HCT116 (cell line): ENCODE results near the gene CHID1. TPM values are rescaled to one million over a fixed set of nuclear protein-coding genes. Genes with fewer than 3 reads are reported as not detected.

Source experiments
- ATAC-seq: fragments of 200-7000 bp; cut with Tn5 transposase; 2 replicates; pipeline ENCODE4 v1.9.1; 2020; ENCODE audit warnings: mild to moderate bottlenecking, moderate library complexity
- BruUV-seq: library from RNA; stranded (reverse); fragments of 400-500 nt; replicated peaks from 2 replicates; lab custom pipeline; 2021; lab: Mats Ljungman, UMichigan
- CTCF ChIA-PET: fragments of 300-600 bp; sonication (Branson Sonifier 250); formaldehyde crosslinking; loops from one replicate; lab custom pipeline; 2021; ENCODE audit warnings: antibody characterized with exemption; lab: Charles Lee
- POLR2A ChIA-PET: fragments of 300-600, 350-600 bp; sonication (Branson Sonifier 250); formaldehyde crosslinking; loops from one replicate; lab custom pipeline; 2021; ENCODE audit warnings: antibody characterized with exemption; lab: Charles Lee
- RAD21 ChIA-PET, 2 experiments: fragments of 300-600 bp; sonication (Branson Sonifier 250); formaldehyde crosslinking; loops; one replicate each; lab custom pipeline; 2023; ENCODE audit warnings: low total read pairs in 2 of 2; ENCODE audit not compliant: uncharacterized antibody in 2 of 2, unreplicated experiment in 2 of 2, low non-redundant PET in 1 of 2; lab: Charles Lee
- DNase-seq: peaks from one replicate; pipeline ENCODE4 v3.0.0-alpha.2; 2010; ENCODE audit warnings: low read depth, low spot score
- H2AFZ ChIP-seq: fragments of 200-600 bp; shearing (Covaris generic), sonication (generic); 2 replicates; pipeline ENCODE4 v1.6.1; 2017; ENCODE audit warnings: low read depth, mixed run types, mixed read lengths, antibody characterized with exemption, low read length; ENCODE audit not compliant: poor library complexity, severe bottlenecking
- H3K27ac ChIP-seq: 2 replicates; pipeline ENCODE4 v1.5.1; 2012; ENCODE audit warnings: low read depth, low read length
- H3K27me3 ChIP-seq: fragments of 200-600 bp; sonication (generic); 2 replicates; pipeline ENCODE4 v1.6.1; 2016; ENCODE audit warnings: mixed run types, low read length, mixed read lengths; ENCODE audit not compliant: insufficient read depth
- H3K36me3 ChIP-seq, 2 experiments: fragments of 200-500 bp in 1 of 2; fragments of 200-600 bp in 1 of 2; sonication (Bioruptor generic) in 1 of 2; sonication (generic) in 1 of 2; 2 replicates each; pipeline versions ENCODE4 v1.5.1 to v1.6.1; 2014 to 2016; ENCODE audit warnings: low read length in 2 of 2, inconsistent platforms in 1 of 2, mixed read lengths in 1 of 2, mixed run types in 1 of 2; ENCODE audit not compliant: insufficient read depth in 2 of 2, control insufficient read depth in 1 of 2
- H3K4me1 ChIP-seq, 2 experiments: fragments of 200-600 bp in 1 of 2; sonication (generic) in 1 of 2; 2 replicates each; pipeline versions ENCODE4 v1.5.1 to v1.6.1; 2012 to 2017; ENCODE audit warnings: low read length in 2 of 2, inconsistent platforms in 1 of 2, mild to moderate bottlenecking in 1 of 2, mixed read lengths in 1 of 2, mixed run types in 1 of 2, moderate library complexity in 1 of 2; ENCODE audit not compliant: insufficient read depth in 2 of 2, control insufficient read depth in 1 of 2
- H3K4me2 ChIP-seq: fragments of 200-600 bp; sonication (generic); 2 replicates; pipeline ENCODE4 v1.6.1; 2017; ENCODE audit warnings: mixed run types, low read length, mixed read lengths
- H3K4me3 ChIP-seq, 2 experiments: fragments of 200-600 bp in 1 of 2; sonication (generic) in 1 of 2; replicated peaks in 1 of 2; 2 replicates each; pipeline ENCODE4 v1.5.1; 2011 to 2016; ENCODE audit warnings: low read length in 2 of 2, control low read depth in 1 of 2, low read depth in 1 of 2, mild to moderate bottlenecking in 1 of 2, mixed read lengths in 1 of 2, mixed run types in 1 of 2
- H3K79me2 ChIP-seq: fragments of 200-600 bp; sonication (generic); 2 replicates; pipeline ENCODE4 v1.6.1; 2017; ENCODE audit warnings: mild to moderate bottlenecking, mixed run types, low read length, moderate library complexity, mixed read lengths; ENCODE audit not compliant: insufficient read depth
- H3K9ac ChIP-seq: fragments of 200-600 bp; sonication (generic); 2 replicates; pipeline ENCODE4 v1.6.1; 2016; ENCODE audit warnings: low read length, mixed read lengths
- H3K9me2 ChIP-seq: fragments of 200-600 bp; sonication (generic), shearing (Covaris generic); 2 replicates; pipeline ENCODE4 v1.6.1; 2017; ENCODE audit warnings: mixed run types, mild to moderate bottlenecking, moderate library complexity; ENCODE audit not compliant: insufficient read depth
- H3K9me3 ChIP-seq, 2 experiments: fragments of 200-500 bp in 1 of 2; fragments of 200-600 bp in 1 of 2; sonication (Bioruptor generic) in 1 of 2; sonication (generic) in 1 of 2; 2 replicates each; pipeline ENCODE4 v1.6.1; 2014 to 2017; ENCODE audit warnings: low read length in 2 of 2, mixed read lengths in 2 of 2, inconsistent platforms in 1 of 2, low read depth in 1 of 2, mild to moderate bottlenecking in 1 of 2, mixed run types in 1 of 2, moderate library complexity in 1 of 2; ENCODE audit not compliant: control insufficient read depth in 1 of 2, insufficient read depth in 1 of 2
- H4K20me1 ChIP-seq: fragments of 200-600 bp; sonication (generic), shearing (Covaris generic); 2 replicates; pipeline ENCODE4 v1.6.1; 2017; ENCODE audit warnings: mixed run types, mild to moderate bottlenecking, moderate library complexity; ENCODE audit not compliant: insufficient read depth
- ATF3 ChIP-seq: IDR thresholded peaks from 2 replicates; pipeline ENCODE4 v1.6.1; 2012
- EGR1 ChIP-seq: IDR thresholded peaks from 2 replicates; pipeline ENCODE4 v1.6.1; 2012; ENCODE audit warnings: low read depth
- EZH2 ChIP-seq: fragments of 200-600 bp; sonication (generic); IDR thresholded peaks from 2 replicates; pipeline ENCODE4 v1.6.1; 2017; ENCODE audit warnings: antibody characterized with exemption, mixed run types
- FOSL1 ChIP-seq: IDR thresholded peaks from 2 replicates; pipeline ENCODE4 v1.6.1; 2012; ENCODE audit warnings: low read depth
- JUND ChIP-seq: IDR thresholded peaks from 2 replicates; pipeline ENCODE4 v1.6.1; 2012
- POLR2A ChIP-seq: IDR thresholded peaks from 2 replicates; pipeline ENCODE4 v1.7.0; 2011; ENCODE audit warnings: borderline replicate concordance; ENCODE audit not compliant: insufficient read depth, insufficient read length; ENCODE audit errors: extremely low read depth
- RAD21 ChIP-seq: IDR thresholded peaks from 2 replicates; pipeline ENCODE4 v1.6.1; 2012; ENCODE audit warnings: low read depth, mild to moderate bottlenecking
- REST ChIP-seq: IDR thresholded peaks from 2 replicates; pipeline ENCODE4 v1.6.1; 2012; ENCODE audit warnings: low read depth
- SRF ChIP-seq: IDR thresholded peaks from 2 replicates; pipeline ENCODE4 v1.6.1; 2012; ENCODE audit warnings: low read depth
- TCF7L2 ChIP-seq: IDR thresholded peaks from 2 replicates; pipeline ENCODE4 v1.7.0; 2011; ENCODE audit warnings: borderline replicate concordance, inconsistent platforms; ENCODE audit not compliant: insufficient read depth, insufficient read length; ENCODE audit errors: extremely low read depth
- YY1 ChIP-seq: IDR thresholded peaks from 2 replicates; pipeline ENCODE4 v1.6.1; 2011; ENCODE audit warnings: low read length, low read depth, moderate library complexity, mild to moderate bottlenecking; ENCODE audit not compliant: insufficient replicate concordance; ENCODE audit errors: extremely low read depth
- ZFX ChIP-seq: fragments of 450-650 bp; IDR thresholded peaks from 2 replicates; pipeline ENCODE4 v1.6.1; 2017
- ZNF274 ChIP-seq: fragments of 200-500 bp; sonication (Bioruptor generic); IDR thresholded peaks from 2 replicates; pipeline ENCODE4 v1.6.1; 2014; ENCODE audit warnings: mild to moderate bottlenecking, low read depth, low read length, inconsistent platforms
- intact Hi-C: fragments of 100-400 bp; cut with micrococcal nuclease; formaldehyde crosslinking; loops from 2 replicates; pipeline ENCODE4 v1.10.0; 2022
- total RNA-seq: library from RNA; stranded (reverse); gene quantifications from one replicate; pipeline ENCODE4 v1.2.1, GENCODE V29; 2021; ENCODE audit not compliant: unreplicated experiment

CHID1 gene
- total RNA-seq, 1 experiment from 2014 or later, result 102 TPM

GRCh38 chr11:873706-874105, 36.9 kb downstream of the CHID1 start:
- H3K79me2 ChIP-seq, result no peaks in the 10 kb centered on the region
- H3K9me3 ChIP-seq, result no peaks in the 10 kb centered on the region
- intact Hi-C loops, result loop anchor here (10.0 kb wide), 1 partner anchor 181 kb away; no protein-coding TSS in a partner anchor
- CTCF ChIA-PET, result no interaction called here
- H3K9me2 ChIP-seq, result no peaks in the 10 kb centered on the region
- peaks cover 2 to 24% of the 10 kb centered on the region in 2 experiments; a peak in 3 of 4 replicates for H3K4me1 ChIP-seq
- TF ChIP-seq POLR2A (no peak), EGR1 (no peak), FOSL1 (no peak), ZNF274 (no peak), YY1 (no peak), ZFX (no peak)
- TF ChIP-seq, all 23 proteins: peak for 0
- Histone ChIP-seq H3K27ac (no peak overlapping the region), H2AFZ (no peak overlapping the region), H3K4me2 (no peak overlapping the region), H3K4me3 (no peak overlapping the region), H4K20me1 (no peaks in the 10 kb centered on the region), H3K9ac (no peak overlapping the region), H3K36me3 (no peaks in the 10 kb centered on the region), H3K27me3 (no peaks in the 10 kb centered on the region)
- DNase-seq (no peak), ATAC-seq (no peak)
- RAD21 ChIA-PET, result no interaction called here
- POLR2A ChIA-PET, result no interaction called here
- no TSS peak for BruUV-seq

- ATAC-seq (no peak), DNase-seq (no peak)
- Histone ChIP-seq H3K9ac (no peak overlapping the region), H3K27ac (no peak overlapping the region), H3K4me1 (peaks cover 0 to 21% of the 10 kb centered on the region in 2 experiments; a peak in 3 of 4 replicates), H2AFZ (no peak overlapping the region), H3K9me2 (no peaks in the 10 kb centered on the region), H3K79me2 (no peaks in the 10 kb centered on the region), H3K27me3 (no peaks in the 10 kb centered on the region), H3K9me3 (no peaks in the 10 kb centered on the region), H4K20me1 (no peaks in the 10 kb centered on the region), H3K4me3 (no peak overlapping the region), H3K36me3 (no peaks in the 10 kb centered on the region), H3K4me2 (peak overlapping the region; percentile 38)
- ChIA-PET POLR2A (no interaction called here), CTCF (interaction anchor here (1.0 kb wide), 1 partner anchor 16 kb away, joined by 3 read pairs; no protein-coding TSS in a partner anchor), RAD21 (no interaction called here)
- intact Hi-C loops, result loop anchor here (10.0 kb wide), 1 partner anchor 182 kb away; no protein-coding TSS in a partner anchor
- TF ChIP-seq RAD21, result no peak
- TF ChIP-seq YY1, result no peak
- TF ChIP-seq EZH2, result no peak
- TF ChIP-seq SRF, result no peak
- TF ChIP-seq REST, result no peak
- TF ChIP-seq JUND, result no peak
- TF ChIP-seq TCF7L2, result no peak
- TF ChIP-seq ATF3, result no peak
- no TSS peak for BruUV-seq
These were observed 37.8 kb downstream of the CHID1 start for GRCh38 chr11:872799-873198.
